NCI-H748 (cell line): Measurements from ENCODE around the gene RAB38.

Experiments used
- DNase-seq: peaks from one replicate; lab custom pipeline; 2025; ENCODE audit not compliant: unreplicated experiment; lab: John Stamatoyannopoulos, UW

RAB38 gene

DNA sequence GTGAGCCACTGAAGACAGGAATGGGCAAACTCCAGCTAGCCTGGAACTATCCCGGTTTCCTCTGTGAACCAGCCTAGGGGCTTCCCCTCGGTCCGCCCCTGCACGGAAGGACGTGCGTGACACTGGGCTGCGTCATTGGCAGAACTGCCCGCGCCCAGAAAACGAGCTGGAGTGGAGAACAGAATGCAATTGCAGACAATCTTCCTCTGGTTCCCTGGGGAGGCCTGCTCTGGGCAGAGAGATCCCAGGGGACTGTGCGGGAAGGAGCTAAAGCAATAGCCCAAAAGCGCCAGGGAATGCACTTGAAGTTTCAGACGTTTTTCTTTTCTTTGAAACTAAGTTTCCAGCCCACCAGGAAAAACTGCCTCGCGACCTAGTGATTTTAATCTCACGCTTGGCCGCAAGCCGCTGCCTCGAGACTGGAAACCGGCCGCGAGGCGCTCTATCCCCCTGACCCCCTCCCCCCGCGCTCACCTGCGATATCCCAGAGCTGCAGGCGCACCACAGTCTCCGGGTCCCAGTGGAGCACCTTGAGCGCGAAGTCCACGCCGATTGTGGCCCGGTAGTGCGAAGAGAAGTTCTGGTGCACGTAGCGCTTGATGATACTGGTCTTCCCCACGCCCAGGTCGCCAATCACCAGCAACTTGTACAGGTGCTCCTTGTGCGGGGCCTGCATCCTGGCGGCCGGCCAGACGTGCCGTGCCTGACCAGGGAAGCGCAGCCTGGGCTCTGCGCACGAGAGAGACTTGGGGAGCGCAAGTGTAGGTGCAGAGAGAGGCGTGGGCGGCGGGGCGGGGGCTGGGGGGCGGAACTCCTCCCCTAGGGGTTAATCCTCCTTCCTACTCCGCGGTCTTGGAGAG, at the start of gene RAB38:
Gene RAB38, minus strand, starts transcription at position 735 of the 860 bp plus-strand sequence. Its CDS starts 59 bp downstream, at position 676.
- peak; percentile 6 for DNase-seq

- DNase-seq = no peak
Observed at GRCh38 chr11:88213406-88213805, 38.2 kb upstream of the RAB38 start.

- no peak for DNase-seq
Observed at GRCh38 chr11:88212300-88212699, 37.1 kb upstream of the RAB38 start.

DNA sequence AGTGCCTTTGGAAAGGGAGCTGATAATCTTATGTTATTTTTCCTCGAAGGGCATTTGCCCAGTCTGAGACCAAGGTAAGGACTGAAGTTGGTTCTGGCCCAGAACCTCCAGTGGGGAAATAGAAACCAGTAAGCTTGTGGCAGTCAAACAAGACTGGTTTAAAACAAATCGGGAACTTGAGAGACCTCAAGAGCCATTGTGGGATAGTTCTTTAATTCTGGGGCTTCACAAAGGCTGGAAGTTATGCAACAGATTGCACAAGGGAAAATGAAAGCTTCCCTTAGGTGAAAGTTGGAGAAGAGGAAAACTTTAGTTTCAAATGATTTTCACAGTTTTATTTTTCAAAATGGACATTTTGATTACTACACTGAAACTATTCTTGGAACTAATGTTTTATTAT, 33.5 kb upstream of the RAB38 start:
- DNase-seq = no peak

- DNase-seq = no peak
Observed at GRCh38 chr11:88206751-88207150, 31.5 kb upstream of the RAB38 start.

- no peak for DNase-seq
Observed at GRCh38 chr11:88204353-88204752, 29.1 kb upstream of the RAB38 start.

DNA sequence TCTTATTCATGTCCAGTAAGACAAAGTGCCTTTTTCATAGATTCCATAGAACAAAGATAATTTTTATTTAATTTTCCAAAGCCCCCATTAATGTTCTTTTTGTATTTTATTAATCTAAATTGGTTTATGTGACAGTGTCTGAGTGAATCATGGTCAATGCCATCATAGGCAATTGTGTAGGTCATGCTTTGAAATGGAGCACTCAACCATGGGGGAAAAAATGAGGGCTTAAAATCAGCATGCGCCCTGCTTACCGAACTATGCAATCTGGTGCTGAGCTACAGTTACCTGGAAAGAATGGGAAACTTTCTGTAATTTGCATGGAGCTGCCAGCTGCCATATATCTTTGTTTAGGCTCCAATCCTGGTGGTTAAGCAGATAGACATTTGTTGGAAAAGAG, 28.4 kb upstream of the RAB38 start:
- no peak for DNase-seq

DNA sequence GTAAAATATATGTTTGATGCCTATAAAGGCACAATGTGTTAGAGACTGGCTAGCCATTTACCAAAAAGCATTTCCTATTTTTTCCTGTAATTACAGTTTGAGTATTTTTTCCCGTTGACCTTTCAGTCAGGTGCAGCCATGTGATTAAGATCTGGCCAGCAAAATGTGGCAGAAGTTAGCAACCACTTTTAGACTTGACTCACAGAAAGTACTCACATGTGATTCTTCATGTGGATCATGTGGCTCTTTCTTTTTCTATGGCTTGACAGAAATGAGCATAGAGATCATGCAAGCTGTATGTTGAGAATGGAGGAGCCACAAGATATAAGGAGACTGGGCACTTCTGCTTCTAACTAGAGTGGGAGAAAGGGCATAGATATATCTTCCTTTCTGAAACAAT, 27.3 kb upstream of the RAB38 start:
- DNase-seq = no peak

DNA sequence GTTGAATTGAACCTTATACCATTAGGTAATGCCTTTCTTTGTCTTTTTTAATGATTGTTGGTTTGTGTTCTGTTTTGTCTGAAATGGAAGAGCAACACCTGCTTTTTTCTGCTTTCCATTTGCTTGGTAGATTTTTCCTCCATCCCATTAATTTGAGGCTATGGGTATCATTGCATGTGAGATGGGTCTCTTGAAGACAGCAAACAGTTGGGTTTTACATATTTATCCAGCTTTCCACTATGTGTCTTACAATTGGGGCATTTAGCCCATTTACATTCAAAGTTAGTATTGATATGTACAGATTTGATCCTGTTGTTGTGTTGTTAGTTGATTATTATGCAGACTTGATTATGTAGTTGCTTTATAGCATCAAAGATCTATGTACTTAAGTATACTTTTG, 21.1 kb upstream of the RAB38 start:
- DNase-seq = no peak

- no peak for DNase-seq
Observed at GRCh38 chr11:88195908-88196307, 20.7 kb upstream of the RAB38 start.

DNA sequence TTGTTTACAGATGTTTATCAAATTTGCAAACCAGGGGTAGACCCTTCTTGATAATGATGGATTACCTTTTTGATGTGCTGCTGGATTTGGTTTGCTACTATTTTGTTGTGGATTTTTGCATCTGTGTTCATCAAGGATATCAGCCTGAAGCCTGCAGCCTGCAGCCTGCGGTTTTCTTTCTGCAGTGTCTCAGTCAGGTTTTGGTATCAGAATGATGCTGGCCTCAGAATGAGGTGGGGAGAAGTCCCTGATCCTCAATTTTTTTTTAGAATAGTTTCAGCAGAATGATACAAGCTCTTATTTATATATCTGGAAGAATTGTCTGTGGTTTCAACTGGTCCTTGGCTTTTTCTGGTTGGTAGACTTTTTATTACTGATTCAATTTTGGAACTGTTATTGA, 19.7 kb upstream of the RAB38 start:
- DNase-seq = no peak

- no peak for DNase-seq
Observed at GRCh38 chr11:88193278-88193677, 18.0 kb upstream of the RAB38 start.

DNA sequence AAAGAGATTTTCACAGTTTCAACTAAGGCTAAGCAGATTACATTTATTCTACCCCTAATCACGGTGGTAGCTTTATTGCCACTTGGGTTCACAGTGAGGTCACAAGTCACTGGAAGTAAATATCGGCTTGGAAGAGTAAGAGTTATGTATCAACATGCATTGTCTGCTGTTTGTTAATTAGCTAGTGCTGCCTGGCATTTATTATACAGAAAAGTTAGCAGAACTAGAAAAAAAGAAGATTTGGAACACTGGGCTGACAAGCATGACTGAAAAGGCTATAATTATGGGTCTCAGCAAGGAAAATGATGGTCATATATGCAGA, 13.7 kb upstream of the RAB38 start:
- no peak for DNase-seq

- DNase-seq = no peak
Observed at GRCh38 chr11:88188251-88188931, 13.1 kb upstream of the RAB38 start.

DNA sequence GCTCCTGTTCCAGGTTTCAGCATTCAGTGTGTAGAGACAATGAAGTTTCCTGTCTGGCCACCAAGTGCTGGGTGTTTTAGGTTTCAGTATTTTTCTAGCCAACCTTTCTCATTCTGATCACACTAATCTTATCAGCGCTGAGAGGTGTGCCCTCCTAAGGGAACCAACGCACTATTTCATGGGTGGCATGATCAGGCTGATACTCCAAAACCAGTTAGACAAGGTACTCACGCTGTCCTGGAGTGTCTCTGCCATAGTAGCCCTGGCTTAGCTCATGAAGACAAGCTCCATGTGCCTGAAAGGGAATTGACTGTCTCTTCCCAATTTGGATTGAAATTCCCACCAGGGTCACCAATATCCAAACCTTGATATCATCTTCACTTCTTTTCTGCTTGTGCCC, 8.0 kb upstream of the RAB38 start:
- DNase-seq = no peak

DNA sequence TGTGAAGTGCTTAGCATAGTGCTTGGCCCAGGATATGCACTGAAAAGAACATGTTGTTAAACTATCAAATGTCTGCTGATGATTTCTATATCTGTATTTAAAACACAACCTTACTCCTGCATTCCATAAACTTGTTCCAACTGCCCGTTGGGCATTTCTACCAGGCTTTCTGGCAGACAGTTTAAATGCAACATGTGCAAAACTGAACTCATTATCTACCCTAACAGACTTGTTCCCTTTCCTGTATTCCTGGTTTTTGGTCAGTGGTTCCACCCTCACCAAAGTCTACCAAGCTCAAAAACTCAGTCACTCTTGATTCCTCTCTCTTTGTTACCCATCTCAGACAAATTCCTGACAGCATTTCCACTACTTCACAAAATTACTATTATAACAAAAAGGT, 6.5 kb upstream of the RAB38 start:
- no peak for DNase-seq

DNA sequence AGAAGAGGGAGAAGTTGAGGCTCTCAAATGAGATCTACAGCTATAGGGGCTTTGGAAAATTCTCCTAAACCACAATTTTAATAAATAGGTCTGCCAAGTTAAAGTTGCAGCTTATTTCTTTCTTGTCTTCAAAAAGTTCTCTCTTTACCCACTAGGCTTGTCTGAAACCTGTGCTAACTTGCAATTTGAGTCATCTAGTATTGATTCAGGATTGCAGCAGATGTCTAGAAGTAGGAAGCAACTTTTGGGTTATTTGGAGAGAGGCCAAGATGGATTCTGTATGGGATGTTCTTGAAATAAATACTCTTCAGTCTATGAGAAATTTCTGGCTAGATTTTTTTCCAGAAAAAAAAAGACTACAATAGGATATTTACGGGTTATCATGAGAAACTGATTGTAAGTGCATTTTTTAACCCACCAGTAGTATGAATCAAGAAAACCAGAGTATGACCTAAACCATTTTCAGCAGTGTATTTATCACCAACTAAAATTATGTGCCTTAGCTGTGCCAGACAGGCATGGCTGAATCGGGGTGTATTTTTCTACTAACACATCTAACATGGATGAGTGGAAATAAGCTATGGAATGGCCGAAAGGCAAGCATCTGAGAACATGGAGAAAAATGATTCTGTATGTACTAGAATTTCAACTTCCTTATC, 4.9 kb upstream of the RAB38 start:
- no peak for DNase-seq

GRCh38 chr11:88179141-88179540, 3.9 kb upstream of the RAB38 start:
- DNase-seq = no peak

DNA sequence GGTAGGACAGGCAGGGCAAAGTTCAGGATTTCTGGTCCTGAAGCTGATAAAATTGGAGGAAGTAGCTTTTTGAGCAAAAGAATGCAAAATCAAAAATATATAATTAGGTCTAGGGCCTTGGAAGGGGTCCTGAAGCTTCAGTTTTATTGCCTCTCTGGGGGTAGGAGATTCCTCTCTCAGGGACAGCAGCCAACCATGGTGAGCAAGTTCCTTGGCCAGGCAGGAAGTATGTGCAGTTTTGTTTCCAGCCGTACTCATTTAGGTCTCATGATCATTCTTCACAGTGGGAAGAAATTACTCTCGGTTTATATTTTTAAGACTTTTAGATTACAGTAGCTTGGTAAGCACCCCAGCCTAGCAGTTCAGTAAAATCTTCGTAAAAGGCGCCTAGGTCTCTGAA, 2.9 kb upstream of the RAB38 start:
- no peak for DNase-seq

GRCh38 chr11:88175569-88176075, 379 bp upstream of the RAB38 start:
- no peak for DNase-seq

DNA sequence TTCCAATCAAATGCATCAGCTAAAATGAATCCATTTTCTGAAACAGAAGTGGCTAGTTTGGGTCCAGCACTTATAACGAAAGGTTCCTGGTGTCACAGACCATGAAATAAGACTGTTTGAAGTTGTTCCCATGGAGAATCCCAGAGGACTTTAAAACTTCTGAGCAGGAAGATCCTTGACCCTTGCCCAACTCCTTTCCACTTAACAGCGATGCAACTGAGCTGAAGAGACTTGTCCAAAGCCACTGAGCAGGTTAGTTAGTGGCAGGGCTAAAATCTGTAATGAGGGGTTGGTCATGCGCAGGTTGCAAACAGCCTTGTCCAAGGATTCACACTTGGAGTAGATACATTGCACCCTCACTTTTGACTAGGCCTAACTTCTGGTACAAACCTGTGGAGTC, 1.3 kb downstream of the RAB38 start:
- DNase-seq = no peak

DNA sequence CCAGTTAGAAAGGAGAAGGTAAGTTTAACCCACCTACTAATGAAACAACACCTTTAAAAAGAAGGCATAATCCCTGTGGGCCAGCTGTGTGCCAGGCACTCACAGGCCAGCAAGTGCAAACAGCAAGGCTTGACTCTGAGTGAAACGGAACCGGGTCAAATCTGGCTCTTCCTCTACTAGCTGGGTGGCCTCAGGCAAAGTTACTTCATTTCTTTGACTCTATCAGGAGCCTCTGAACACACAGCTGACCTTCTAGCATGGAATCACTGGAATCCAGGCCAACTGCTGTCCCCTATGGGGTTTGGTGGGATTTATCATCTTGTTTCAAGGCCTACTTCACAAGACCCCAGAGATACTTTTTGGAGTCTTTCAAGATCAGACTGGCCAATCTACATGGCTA, 3.3 kb downstream of the RAB38 start:
- DNase-seq = no peak
